ENCODE results near the gene ABHD12B. TPM values are rescaled to one million over a fixed set of nuclear protein-coding genes. Genes with fewer than 3 reads are reported as not detected.

ABHD12B gene
- total and polyA plus RNA-seq, 9 of the 15 experiments (the other 6 are each of a cell fraction or from before 2014, with no cell fraction given) = not detected

DNA sequence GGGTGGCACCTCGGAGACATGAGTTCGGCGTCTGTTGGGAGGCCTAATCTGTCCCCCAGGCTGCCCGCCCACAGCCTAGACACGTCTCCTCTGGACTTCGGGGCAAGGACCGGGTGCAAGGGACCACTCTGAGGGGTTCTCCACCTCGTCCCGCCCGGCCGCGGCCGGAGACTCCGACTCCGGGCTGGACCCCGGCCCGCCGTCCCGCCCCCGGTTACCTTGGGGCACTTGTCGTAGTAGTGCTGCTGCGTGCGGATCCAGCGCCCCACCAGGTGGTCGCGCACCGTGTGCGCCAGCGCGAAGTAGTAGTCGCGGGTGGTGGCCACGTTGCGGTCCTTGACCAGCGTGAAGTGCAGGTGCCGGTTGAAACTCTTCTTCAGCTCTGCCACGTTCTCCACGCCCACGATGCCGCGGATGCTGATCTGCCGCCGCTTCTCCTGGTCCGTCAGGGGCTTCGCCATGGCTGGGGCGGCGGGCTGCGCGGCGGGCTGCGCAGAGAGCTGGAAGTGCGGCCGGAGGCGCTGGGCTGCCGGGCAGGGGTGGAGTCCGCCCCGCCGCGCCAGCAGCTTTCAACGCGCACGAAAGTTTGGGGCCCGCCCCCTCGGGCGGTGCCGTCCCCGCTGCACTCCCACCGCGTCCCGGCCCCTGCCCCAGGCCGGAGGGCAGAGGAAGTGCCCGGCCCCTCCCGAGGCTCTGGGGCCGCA, 72.2 kb downstream of the ABHD12B start, which contains the start of gene PYGL (continued):
- TF ChIP-seq PRDM10 (IDR thresholded peaks at IDR 0.05; ENCODE audit: partially characterized antibody) (no peak), KAT7 (CRISPR knock-in tag; IDR thresholded peaks at IDR 0.05; ENCODE audit: borderline replicate concordance) (no peak), THAP12 (CRISPR knock-in tag; IDR thresholded peaks at IDR 0.05) (peak; percentile 19; the same call in 1 of the 2 replicates), KDM5B (IDR thresholded peaks at IDR 0.05; ENCODE audit: insufficient replicate concordance, low read depth, low read length) (peak; percentile 78), RBFOX2 (IDR thresholded peaks at IDR 0.05; ENCODE audit: low read depth, low read length) (peak; percentile 92), MECOM (CRISPR knock-in tag; IDR thresholded peaks at IDR 0.05) (no peak), TEAD1 (CRISPR knock-in tag; IDR thresholded peaks at IDR 0.05) (0 out of 4 replicates have a peak, but pooled peaks of 1 of the 2 experiments have one; percentile 46), KHSRP (IDR thresholded peaks at IDR 0.05) (no peak), TAF7 (tag; IDR thresholded peaks at IDR 0.05) (peak; percentile 41; the same call in 1 of the 2 replicates), STAG1 (CRISPR knock-in tag; IDR thresholded peaks at IDR 0.05; ENCODE audit: borderline replicate concordance) (no peak)
